Spleen (tissue), 7 donors: ENCODE results near the gene BRD4.
"Not testable (repeated sequence)": the region's sequence is repeated elsewhere in the genome, so short reads cannot be mapped to it uniquely, and the experiment has no call there.

ENCODE experiments used
- CTCF ChIP-seq, 11 experiments: fragments of 200-600 bp in 7 of 11; fragments of 450-650 bp in 4 of 11; sonication (generic) in 4 of 11; IDR thresholded peaks in 8 of 11; conservative IDR thresholded peaks in 3 of 11; 1 replicate in 7 of 11; 2 replicates in 4 of 11; pipeline versions ENCODE4 v1.4.0 to v1.8.0; 2016 to 2021; ENCODE audit warnings: antibody characterized with exemption in 11 of 11, inconsistent platforms in 4 of 11, mild to moderate bottlenecking in 1 of 11
- POLR2AphosphoS5 ChIP-seq, 3 donors: sonication (generic); formaldehyde crosslinking; IDR thresholded peaks; one replicate each; pipeline ENCODE4 v1.5.1; 2017; ENCODE audit warnings: antibody characterized with exemption in 3 of 3
- donor health status: DM: no; HTN: no; CAD: no; lungs with moderate emphysema.
- donor health status: DM: no; HTN: no; CAD: no.
- donor health status: DM: no; HTN: no; CAD: no.

GRCh38 chr19:15360015-15360414 lies 27.7 kb upstream of the BRD4 start:
- TF ChIP-seq POLR2AphosphoS5 (IDR thresholded peaks at IDR 0.05); CTCF (IDR thresholded peaks at IDR 0.05 in 8 of 11, conservative IDR thresholded peaks at IDR 0.05 in 3 of 11): not testable (repeated sequence)
